SK-N-SH treated with all-trans-retinoic acid at 6 μM for 48 hours (cell line): ENCODE results near the gene ARHGAP22.

Experiments used
- CREB5 ChIP-seq: fragments of 250-450 bp; sonication (Bioruptor Pico); IDR thresholded peaks from 2 replicates; pipeline ENCODE4 v1.5.1; 2020; ENCODE audit warnings: low read depth, mild to moderate bottlenecking, moderate library complexity
- ESRRG ChIP-seq: fragments of 250-450 bp; sonication (Bioruptor Pico); IDR thresholded peaks from 2 replicates; pipeline ENCODE4 v1.6.1; 2021; ENCODE audit warnings: mild to moderate bottlenecking
- PPARA ChIP-seq: fragments of 250-450 bp; sonication (Bioruptor Pico); IDR thresholded peaks from 2 replicates; pipeline ENCODE4 v1.5.0; 2020; ENCODE audit warnings: mild to moderate bottlenecking, borderline replicate concordance
- ZNF70 ChIP-seq: fragments of 450-650 bp; formaldehyde crosslinking; IDR thresholded peaks from 2 replicates; pipeline ENCODE4 v1.5.0; 2020; ENCODE audit warnings: mild to moderate bottlenecking, moderate library complexity

- TF ChIP-seq ESRRG (CRISPR knock-in tag) (no peak), ZNF70 (CRISPR knock-in tag) (no peak), PPARA (CRISPR knock-in tag) (no peak), CREB5 (CRISPR knock-in tag) (no peak)
Observed at GRCh38 chr10:48523212-48523819, 81.6 kb downstream of the ARHGAP22 start.
